Spleen (tissue), 11 donors: Measurements from ENCODE around the gene APOA5. TPM values are rescaled to one million over a fixed set of nuclear protein-coding genes. Genes with fewer than 3 reads are reported as not detected.

ENCODE experiments used
- DNase-seq: peaks from one replicate; pipeline ENCODE4 v3.0.0-alpha.2; 2020
- H3K27ac ChIP-seq, 8 donors: fragments of 200-600 bp; sonication (generic) in 7 of 8; 1 replicate in 4 of 8; 2 replicates in 4 of 8; pipeline versions ENCODE4 v1.5.0 to v1.8.0; 2016 to 2021; ENCODE audit warnings: inconsistent platforms in 4 of 8, mild to moderate bottlenecking in 4 of 8, moderate library complexity in 1 of 8
- H3K27me3 ChIP-seq, 7 donors: fragments of 200-600 bp; sonication (generic) in 6 of 7; replicated peaks in 1 of 7; 1 replicate in 4 of 7; 2 replicates in 3 of 7; pipeline versions ENCODE4 v1.5.0 to v1.8.0; 2016 to 2021; ENCODE audit warnings: inconsistent platforms in 3 of 7, mild to moderate bottlenecking in 1 of 7
- H3K36me3 ChIP-seq, 6 donors: fragments of 200-600 bp; sonication (generic) in 5 of 6; 1 replicate in 4 of 6; 2 replicates in 2 of 6; pipeline versions ENCODE4 v1.5.0 to v1.8.0; 2016 to 2021; ENCODE audit warnings: inconsistent platforms in 2 of 6
- H3K4me1 ChIP-seq, 6 donors: fragments of 200-600 bp; sonication (generic) in 5 of 6; 1 replicate in 3 of 6; 2 replicates in 3 of 6; pipeline versions ENCODE4 v1.5.0 to v1.8.0; 2016 to 2021; ENCODE audit warnings: inconsistent platforms in 3 of 6
- H3K4me3 ChIP-seq, 8 donors: fragments of 200-600 bp; sonication (generic) in 7 of 8; 1 replicate in 4 of 8; 2 replicates in 4 of 8; pipeline versions ENCODE4 v1.5.0 to v1.8.0; 2016 to 2021; ENCODE audit warnings: inconsistent platforms in 4 of 8, mild to moderate bottlenecking in 4 of 8, moderate library complexity in 2 of 8
- H3K9me3 ChIP-seq, 8 donors: fragments of 200-600 bp; sonication (generic) in 7 of 8; 1 replicate in 4 of 8; 2 replicates in 4 of 8; pipeline versions ENCODE4 v1.5.0 to v1.8.0; 2016 to 2021; ENCODE audit warnings: inconsistent platforms in 4 of 8
- CTCF ChIP-seq, 11 experiments: fragments of 200-600 bp in 7 of 11; fragments of 450-650 bp in 4 of 11; sonication (generic) in 4 of 11; IDR thresholded peaks in 8 of 11; conservative IDR thresholded peaks in 3 of 11; 1 replicate in 7 of 11; 2 replicates in 4 of 11; pipeline versions ENCODE4 v1.4.0 to v1.8.0; 2016 to 2021; ENCODE audit warnings: antibody characterized with exemption in 11 of 11, inconsistent platforms in 4 of 11, mild to moderate bottlenecking in 1 of 11
- POLR2A ChIP-seq, 3 donors: fragments of 450-650 bp; IDR thresholded peaks; one replicate each; pipeline ENCODE4 v1.5.1; 2017; ENCODE audit warnings: antibody characterized with exemption in 3 of 3, mild to moderate bottlenecking in 1 of 3
- POLR2AphosphoS5 ChIP-seq, 3 donors: sonication (generic); formaldehyde crosslinking; IDR thresholded peaks; one replicate each; pipeline ENCODE4 v1.5.1; 2017; ENCODE audit warnings: antibody characterized with exemption in 3 of 3
- WGBS, 5 donors: extraction: QIAGEN DNeasy Blood & Tissue Kit in 3 of 5; methylation state at CpG; one replicate each; pipeline versions ENCODE4 v1.1.5 to v1.1.7; 2013 to 2018; 5-methylcytosine and 5-hydroxymethylcytosine counted together
- intact Hi-C: fragments of 100-400 bp; cut with DNase I; formaldehyde crosslinking; loops from one replicate; pipeline ENCODE4 v1.15.0; 2023; ENCODE audit warnings: low total_unique reads
- polyA plus RNA-seq, 3 donors: library from polyadenylated mRNA; stranded (reverse); fragments of 200-250 nt; gene quantifications; one replicate each; pipeline ENCODE4 v1.2.1, GENCODE V29; 2013
- total RNA-seq, 7 donors: library from RNA; depleted of rRNA in 3 of 7; stranded (reverse); fragments of >200 nt in 3 of 7; fragmentation: NEBNext Ultra II Directional in 4 of 7; extraction: Animal tissue kit (Norgen Biotek cat#: 25700) in 4 of 7; gene quantifications; one replicate each; pipeline versions ENCODE4 v1.1.0 to v1.2.1, GENCODE V29; 2016 to 2021
- donor health status: healthy with polysubstance abuse.
- donor health status: DM: no; HTN: no; CAD: no; lungs with moderate emphysema.
- donor health status: DM: no; HTN: no; CAD: no.
- donor health status: Bipolar disorder and iron deficiency.
- donor health status: healthy.
- donor health status: DM: no; HTN: no; CAD: no.
- donor health status: DM: yes; HTN: yes; CAD: no.

APOA5 gene
- total and polyA plus RNA-seq, 10 donors, result not detected

GRCh38 chr11:116823031-116823843 is 31.6 kb upstream of the APOA5 start, which contains the start of gene APOA4:
TSS of gene APOA4 (minus strand) at chr11:116823304. CDS start at chr11:116823191, 113 bp downstream.
- no peak for TF ChIP-seq POLR2AphosphoS5 (IDR thresholded peaks at IDR 0.05)
- no peak for TF ChIP-seq POLR2A (IDR thresholded peaks at IDR 0.05)
- TF ChIP-seq CTCF (IDR thresholded peaks at IDR 0.05 in 8 of 11, conservative IDR thresholded peaks at IDR 0.05 in 3 of 11), result no peak
- no peaks in the 10 kb centered on the region for H3K27me3 ChIP-seq
- DNase-seq, result no peak
- no peaks in the 10 kb centered on the region for H3K4me1 ChIP-seq
- no peak within 1 kb of the TSS for H3K27ac ChIP-seq
- no peak within 1 kb of the TSS for H3K4me3 ChIP-seq
- no peaks in the 10 kb centered on the region for H3K36me3 ChIP-seq
- no peaks in the 10 kb centered on the region for H3K9me3 ChIP-seq
- intact Hi-C loops, result no loop called here
- WGBS, 5 donors, result 79 to 88% (median 82%) methylated on average over 13 to 16 of the region's 16 CpGs

- Histone ChIP-seq H3K4me3 (no peak overlapping the region), H3K36me3 (no peaks in the 10 kb centered on the region), H3K27ac (no peak overlapping the region), H3K27me3 (no peaks in the 10 kb centered on the region), H3K4me1 (no peaks in the 10 kb centered on the region), H3K9me3 (no peaks in the 10 kb centered on the region)
- TF ChIP-seq POLR2A (IDR thresholded peaks at IDR 0.05), result no peak
- no peak for TF ChIP-seq POLR2AphosphoS5 (IDR thresholded peaks at IDR 0.05)
- no peak for TF ChIP-seq CTCF (IDR thresholded peaks at IDR 0.05 in 8 of 11, conservative IDR thresholded peaks at IDR 0.05 in 3 of 11)
- intact Hi-C loops, result no loop called here
- 69 to 80% (median 72%) methylated on average over 5 of the region's 5 CpGs for WGBS, 5 donors
- DNase-seq, result no peak
Measured at GRCh38 chr11:116822575-116822974, 30.9 kb upstream of the APOA5 start.

GRCh38 chr11:116821050-116821918 is 29.6 kb upstream of the APOA5 start:
- WGBS, 5 donors, result 92 to 95% (median 93%) methylated on average over 45 to 51 of the region's 51 CpGs
- no peaks in the 10 kb centered on the region for H3K9me3 ChIP-seq
- intact Hi-C loops, result no loop called here
- DNase-seq, result no peak
- no peak overlapping the region for H3K4me3 ChIP-seq
- TF ChIP-seq CTCF (IDR thresholded peaks at IDR 0.05 in 8 of 11, conservative IDR thresholded peaks at IDR 0.05 in 3 of 11) (no peak), POLR2A (IDR thresholded peaks at IDR 0.05) (no peak), POLR2AphosphoS5 (IDR thresholded peaks at IDR 0.05) (no peak)
- no peaks in the 10 kb centered on the region for H3K36me3 ChIP-seq
- no peaks in the 10 kb centered on the region for H3K4me1 ChIP-seq
- no peak overlapping the region for H3K27ac ChIP-seq
- no peaks in the 10 kb centered on the region for H3K27me3 ChIP-seq

- intact Hi-C loops, result no loop called here
- H3K4me1 ChIP-seq, result no peaks in the 10 kb centered on the region
- WGBS, 5 donors, result 83 to 94% (median 86%) methylated on average over 8 to 9 of the region's 9 CpGs
- H3K9me3 ChIP-seq, result no peaks in the 10 kb centered on the region
- TF ChIP-seq POLR2A (IDR thresholded peaks at IDR 0.05) (no peak), CTCF (IDR thresholded peaks at IDR 0.05 in 8 of 11, conservative IDR thresholded peaks at IDR 0.05 in 3 of 11) (no peak), POLR2AphosphoS5 (IDR thresholded peaks at IDR 0.05) (no peak)
- no peak overlapping the region for H3K27ac ChIP-seq
- H3K36me3 ChIP-seq, result no peaks in the 10 kb centered on the region
- H3K4me3 ChIP-seq, result no peak overlapping the region
- no peak for DNase-seq
- H3K27me3 ChIP-seq, result no peaks in the 10 kb centered on the region
Measured at GRCh38 chr11:116819049-116819448, 27.4 kb upstream of the APOA5 start.
